NB4 (cell line): ENCODE measurements around the gene CCDC89.

Experiments
- DNase-seq: peaks from one replicate; pipeline ENCODE4 v3.0.0; 2010; ENCODE audit warnings: low read depth
- H3K4me3 ChIP-seq: one replicate; pipeline ENCODE4 v1.5.1; 2011; ENCODE audit warnings: mild to moderate bottlenecking, low read depth, low read length, moderate library complexity
- CTCF ChIP-seq: IDR thresholded peaks from one replicate; pipeline ENCODE4 v1.5.1; 2012; ENCODE audit warnings: low read depth, low read length
- MAX ChIP-seq: IDR thresholded peaks from 2 replicates; pipeline ENCODE4 v1.6.1; 2011; ENCODE audit warnings: low read depth, low read length
- MYC ChIP-seq: IDR thresholded peaks from 2 replicates; pipeline ENCODE4 v1.6.1; 2011; ENCODE audit warnings: low read depth, low read length
- POLR2A ChIP-seq: IDR thresholded peaks from 2 replicates; pipeline ENCODE4 v1.6.1; 2011; ENCODE audit warnings: mild to moderate bottlenecking; ENCODE audit not compliant: insufficient read length; ENCODE audit errors: extremely low read depth

The CCDC89 gene

GRCh38 chr11:85685820-85686459, at the start of gene CCDC89:
Gene CCDC89 (minus strand): TSS chr11:85686195. CDS start chr11:85686130, 65 bp downstream.
- DNase-seq: no peak
- TF ChIP-seq CTCF (no peak), MYC (no peak), MAX (no peak), POLR2A (no peak)

GRCh38 chr11:85732965-85733364, 47.0 kb upstream of the CCDC89 start:
- TF ChIP-seq MYC (no peak), POLR2A (no peak), MAX (no peak), CTCF (no peak)
- H3K4me3 ChIP-seq: no peak overlapping the region
- DNase-seq: no peak

More at GRCh38 chr11:85685820-85686459, at the start of gene CCDC89:
- no peak within 1 kb of the TSS for H3K4me3 ChIP-seq

- TF ChIP-seq POLR2A: no peak
- TF ChIP-seq MAX: no peak
- TF ChIP-seq CTCF: no peak
- TF ChIP-seq MYC: no peak
- DNase-seq: no peak
- H3K4me3 ChIP-seq: no peak overlapping the region
Measured at GRCh38 chr11:85726381-85726780, 40.4 kb upstream of the CCDC89 start.

- no peak for DNase-seq
- no peak overlapping the region for H3K4me3 ChIP-seq
- TF ChIP-seq MYC (no peak), MAX (no peak), CTCF (no peak)
Measured at GRCh38 chr11:85725510-85726258, 39.7 kb upstream of the CCDC89 start.

- TF ChIP-seq POLR2A (no peak), MYC (no peak), MAX (no peak), CTCF (no peak)
- no peak overlapping the region for H3K4me3 ChIP-seq
- DNase-seq: no peak
Measured at GRCh38 chr11:85724748-85725465, 38.9 kb upstream of the CCDC89 start.
